CD4-positive, alpha-beta T cell (primary cell): Measurements from ENCODE around the gene KLHL24. TPM values are rescaled to one million over a fixed set of nuclear protein-coding genes. Genes with fewer than 3 reads are reported as not detected.
"Not testable (repeated sequence)": the region's sequence is repeated elsewhere in the genome, so short reads cannot be mapped to it uniquely, and the experiment has no call there.

Source experiments
- ATAC-seq: fragments of 200-7000 bp; cut with Tn5 transposase; one replicate; pipeline ENCODE4 v1.10.0; 2022; ENCODE audit warnings: mild to moderate bottlenecking; ENCODE audit not compliant: poor library complexity
- CTCF ChIA-PET: fragments of 350-600 bp; sonication (Branson Sonifier 250); formaldehyde crosslinking; loops from one replicate; lab custom pipeline; 2021; ENCODE audit warnings: antibody characterized with exemption, inconsistent platforms; lab: Charles Lee
- POLR2A ChIA-PET: fragments of 350-600 bp; sonication (Branson Sonifier 250); formaldehyde crosslinking; loops from one replicate; lab custom pipeline; 2021; ENCODE audit warnings: antibody characterized with exemption, inconsistent platforms; lab: Charles Lee
- DNase-seq, 14 experiments: peaks; one replicate each; pipeline ENCODE4 v3.0.0-alpha.2; 2013 to 2020; ENCODE audit warnings: mixed read lengths in 2 of 14
- H3K27ac ChIP-seq, 2 donors: one replicate each; pipeline versions ENCODE4 v1.5.1 to v1.7.0; 2013; ENCODE audit warnings: low read length in 2 of 2, low read depth in 1 of 2, mild to moderate bottlenecking in 1 of 2
- H3K27me3 ChIP-seq, 2 experiments: 1 replicate in 1 of 2; 2 replicates in 1 of 2; pipeline versions ENCODE4 v1.6.1 to v1.7.0; 2013; ENCODE audit warnings: low read length in 2 of 2, control low read depth in 1 of 2, mild to moderate bottlenecking in 1 of 2, moderate library complexity in 1 of 2; ENCODE audit not compliant: insufficient read depth in 2 of 2, control insufficient read depth in 1 of 2
- H3K36me3 ChIP-seq: one replicate; pipeline ENCODE4 v1.6.1; 2013; ENCODE audit warnings: low read length, control low read depth; ENCODE audit not compliant: insufficient read depth
- H3K4me1 ChIP-seq: one replicate; pipeline ENCODE4 v1.6.1; 2013; ENCODE audit warnings: low read length, control low read depth; ENCODE audit not compliant: insufficient read depth
- H3K4me3 ChIP-seq: one replicate; pipeline ENCODE4 v1.5.1; 2013; ENCODE audit warnings: mild to moderate bottlenecking, low read length, moderate library complexity
- H3K9me3 ChIP-seq, 2 experiments: 1 replicate in 1 of 2; 2 replicates in 1 of 2; pipeline versions ENCODE4 v1.6.1 to v1.7.0; 2013; ENCODE audit warnings: low read length in 2 of 2, mild to moderate bottlenecking in 2 of 2, control low read depth in 1 of 2, moderate library complexity in 1 of 2; ENCODE audit not compliant: control insufficient read depth in 1 of 2, insufficient read depth in 1 of 2
- H3K27ac Mint-ChIP-seq: one replicate; pipeline ENCODE4 v1.8.0; 2020; ENCODE audit warnings: mixed read lengths
- H3K27me3 Mint-ChIP-seq: one replicate; pipeline ENCODE4 v1.8.0; 2021; ENCODE audit warnings: mixed read lengths
- H3K36me3 Mint-ChIP-seq: one replicate; pipeline ENCODE4 v1.8.0; 2021; ENCODE audit warnings: low read depth, mixed read lengths
- H3K4me1 Mint-ChIP-seq: one replicate; pipeline ENCODE4 v1.8.0; 2021; ENCODE audit warnings: low read depth, mixed read lengths
- H3K4me3 Mint-ChIP-seq: one replicate; pipeline ENCODE4 v1.8.0; 2020; ENCODE audit warnings: mild to moderate bottlenecking, mixed read lengths
- H3K9me3 Mint-ChIP-seq: one replicate; pipeline ENCODE4 v1.8.0; 2020; ENCODE audit warnings: mixed read lengths
- intact Hi-C, 2 experiments: fragments of 100-400 bp; cut with DNase I in 1 of 2; cut with micrococcal nuclease in 1 of 2; formaldehyde crosslinking; loops; one replicate each; pipeline versions ENCODE4 v1.15.1 to v1.9.0; 2023 to 2025; cut with DNase I, micrococcal nuclease
- total RNA-seq, 174 experiments: library from RNA in 2 of 174; stranded (reverse) in 2 of 174; gene quantifications; one replicate each; pipeline ENCODE4 v1.2.3 and lab custom pipeline; 2021 to 2026
- TF ChIP-seq, protein P1 (sequence below): fragments of 200-600 bp; IDR thresholded peaks from one replicate; pipeline ENCODE4 v1.8.0; 2022; ENCODE audit warnings: antibody characterized with exemption, mild to moderate bottlenecking

KLHL24 gene
- total RNA-seq, 2 experiments from 2014 or later: 190 to 191 TPM

DNA sequence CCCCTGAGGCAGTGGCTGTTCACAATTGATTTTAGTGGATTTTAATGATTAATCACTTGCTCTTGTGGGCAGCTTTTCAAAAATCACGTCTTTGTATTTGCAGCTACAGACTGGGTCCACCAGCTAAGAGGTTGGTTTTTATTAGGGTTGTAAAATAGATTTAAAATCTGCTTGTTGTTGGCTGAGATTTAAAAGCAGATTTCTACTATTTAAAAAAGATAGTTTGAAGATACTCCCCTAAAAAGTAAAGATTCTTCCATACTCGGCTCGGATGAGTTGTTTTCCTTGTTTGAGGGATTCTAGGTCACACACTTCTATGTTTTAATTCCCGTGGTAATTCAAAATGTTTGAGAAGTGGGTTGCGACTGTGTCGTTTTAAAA lies 1.7 kb downstream of the KLHL24 start:
- ChIA-PET CTCF (interaction anchor here (1.0 to 1.4 kb wide), 3 partner anchors 11 to 121 kb away, joined by 3 to 5 read pairs (median 3); no protein-coding TSS in a partner anchor), POLR2A (interaction anchor here (0.6 to 3.3 kb wide), 25 partner anchors 9 to 538 kb away, joined by 3 to 104 read pairs (median 6); partner anchors contain the start of genes KLHL6, MCCC1, MCF2L2 and YEATS2)
- intact Hi-C loops: loop anchor here (2.0 to 10.0 kb wide), 8 partner anchors 60 to 842 kb away; partner anchors contain the start of genes ABCF3 (in 1 of the 2), ATP11B (in 1 of the 2), KLHL6 (in 1 of the 2) and PARL (in 1 of the 2)
- Mint-ChIP-seq H3K4me3 (peak overlapping the region; percentile 100), H3K27me3 (no peaks in the 10 kb centered on the region), H3K4me1 (peaks cover 50% of the 10 kb centered on the region), H3K9me3 (no peaks in the 10 kb centered on the region), H3K36me3 (peaks cover 13% of the 10 kb centered on the region), H3K27ac (peak overlapping the region; percentile 98)
- peaks cover 29% of the 10 kb centered on the region for H3K4me1 ChIP-seq
- H3K4me3 ChIP-seq: peak overlapping the region; percentile 96
- DNase-seq (no peak), ATAC-seq (no peak)
- no peaks in the 10 kb centered on the region for H3K27me3 ChIP-seq
- peak overlapping the region; percentile 77 to 99 for H3K27ac ChIP-seq
- TF ChIP-seq, protein P1, sequence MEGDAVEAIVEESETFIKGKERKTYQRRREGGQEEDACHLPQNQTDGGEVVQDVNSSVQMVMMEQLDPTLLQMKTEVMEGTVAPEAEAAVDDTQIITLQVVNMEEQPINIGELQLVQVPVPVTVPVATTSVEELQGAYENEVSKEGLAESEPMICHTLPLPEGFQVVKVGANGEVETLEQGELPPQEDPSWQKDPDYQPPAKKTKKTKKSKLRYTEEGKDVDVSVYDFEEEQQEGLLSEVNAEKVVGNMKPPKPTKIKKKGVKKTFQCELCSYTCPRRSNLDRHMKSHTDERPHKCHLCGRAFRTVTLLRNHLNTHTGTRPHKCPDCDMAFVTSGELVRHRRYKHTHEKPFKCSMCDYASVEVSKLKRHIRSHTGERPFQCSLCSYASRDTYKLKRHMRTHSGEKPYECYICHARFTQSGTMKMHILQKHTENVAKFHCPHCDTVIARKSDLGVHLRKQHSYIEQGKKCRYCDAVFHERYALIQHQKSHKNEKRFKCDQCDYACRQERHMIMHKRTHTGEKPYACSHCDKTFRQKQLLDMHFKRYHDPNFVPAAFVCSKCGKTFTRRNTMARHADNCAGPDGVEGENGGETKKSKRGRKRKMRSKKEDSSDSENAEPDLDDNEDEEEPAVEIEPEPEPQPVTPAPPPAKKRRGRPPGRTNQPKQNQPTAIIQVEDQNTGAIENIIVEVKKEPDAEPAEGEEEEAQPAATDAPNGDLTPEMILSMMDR: no peak
- no peaks in the 10 kb centered on the region for H3K36me3 ChIP-seq
- H3K9me3 ChIP-seq: no peaks in the 10 kb centered on the region

DNA sequence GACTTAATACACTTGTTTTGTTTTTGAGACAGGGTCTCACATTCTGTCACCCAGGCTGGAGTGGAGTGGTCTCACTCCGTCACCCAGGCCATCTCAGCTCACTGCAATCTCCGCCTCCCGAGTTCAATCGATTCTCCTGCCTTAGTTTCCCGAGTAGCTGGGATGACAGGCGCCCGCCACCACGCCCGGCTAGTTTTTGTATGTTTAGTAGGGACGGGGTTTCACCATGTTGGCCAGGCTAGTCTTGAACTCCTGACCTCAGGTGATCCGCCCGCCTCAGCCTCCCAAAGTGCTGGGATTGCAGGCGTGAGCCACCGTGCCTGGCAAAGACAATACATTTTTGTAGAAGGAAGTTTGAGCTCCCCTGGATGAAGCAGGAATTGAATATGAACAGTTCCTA lies 2.2 kb downstream of the KLHL24 start:
- peak in 1 of 14 experiments; percentile 25 for DNase-seq
- H3K27ac ChIP-seq: peak overlapping the region; percentile 77 to 99
- peaks cover 17% of the 10 kb centered on the region for H3K36me3 Mint-ChIP-seq
- not testable (repeated sequence) for H3K36me3 ChIP-seq, ATAC-seq, H3K4me3 ChIP-seq, H3K9me3 Mint-ChIP-seq, H3K9me3 ChIP-seq, H3K27me3 Mint-ChIP-seq, H3K27me3 ChIP-seq
- POLR2A ChIA-PET: interaction anchor here (0.7 to 3.3 kb wide), 7 partner anchors 35 to 152 kb away, joined by 3 to 104 read pairs (median 9); partner anchors contain the start of genes KLHL6 and YEATS2
- peaks cover 54% of the 10 kb centered on the region for H3K4me1 Mint-ChIP-seq
- H3K4me1 ChIP-seq: peaks cover 29% of the 10 kb centered on the region
- intact Hi-C loops: loop anchor here (2.0 to 10.0 kb wide), 8 partner anchors 59 to 843 kb away; partner anchors contain the start of genes ABCF3 (in 1 of the 2), ATP11B (in 1 of the 2), KLHL6 (in 1 of the 2) and PARL (in 1 of the 2)
- peak overlapping the region; percentile 100 for H3K4me3 Mint-ChIP-seq
- CTCF ChIA-PET: interaction anchor here (1.0 to 1.4 kb wide), 3 partner anchors 12 to 121 kb away, joined by 3 to 5 read pairs (median 3); no protein-coding TSS in a partner anchor
- H3K27ac Mint-ChIP-seq: peak overlapping the region; percentile 98

DNA sequence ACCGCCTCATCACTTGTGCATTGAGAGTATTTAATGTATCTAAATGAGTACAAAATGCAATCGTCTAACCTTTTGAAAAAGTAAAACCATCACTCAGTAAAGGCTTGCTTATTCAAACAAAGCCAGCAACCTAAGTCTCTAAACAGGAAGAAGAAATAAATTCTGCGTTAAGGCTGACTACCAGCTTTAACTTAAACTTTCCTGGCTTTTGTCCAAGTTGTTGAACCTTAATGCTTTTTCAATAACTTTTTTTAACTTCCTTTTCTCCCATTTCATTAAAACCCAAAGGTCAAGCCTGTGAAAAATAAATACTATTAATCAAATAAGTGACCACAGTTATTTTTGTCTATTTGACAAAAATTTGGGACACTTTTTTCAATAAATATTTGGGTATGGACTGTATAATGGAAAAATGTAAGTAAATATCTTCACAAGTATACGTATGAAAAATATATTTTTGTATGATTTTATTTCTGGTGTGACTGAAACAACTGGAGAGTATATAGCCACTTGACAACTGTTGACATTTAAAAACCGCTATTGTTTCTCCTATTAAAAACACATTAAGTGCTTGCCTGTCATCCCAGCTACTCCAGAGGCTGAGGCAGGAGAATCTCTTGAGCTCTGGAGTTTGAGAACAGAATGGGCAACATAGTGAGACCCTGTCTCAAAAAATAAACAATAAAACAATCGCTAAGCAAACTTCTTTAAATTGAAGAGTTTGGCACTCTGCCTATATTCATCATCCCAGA lies 2.9 kb downstream of the KLHL24 start:
- POLR2A ChIA-PET: interaction anchor here (0.6 to 3.0 kb wide), 3 partner anchors 21 to 59 kb away, joined by 3 to 9 read pairs (median 4); partner anchors contain the start of gene YEATS2
- no peak overlapping the region for H3K4me3 ChIP-seq
- CTCF ChIA-PET: interaction anchor here (1.3 kb wide), 1 partner anchor 66 kb away, joined by 3 read pairs; no protein-coding TSS in a partner anchor
- peak overlapping the region; percentile 100 for H3K4me3 Mint-ChIP-seq
- DNase-seq: peak in 1 of 14 experiments; percentile 19
- H3K9me3 ChIP-seq: no peaks in the 10 kb centered on the region
- H3K4me1 Mint-ChIP-seq: peaks cover 54% of the 10 kb centered on the region
- H3K27ac ChIP-seq: no peak overlapping the region
- ATAC-seq: no peak
- H3K36me3 ChIP-seq: no peaks in the 10 kb centered on the region
- H3K4me1 ChIP-seq: peaks cover 29% of the 10 kb centered on the region
- intact Hi-C loops: loop anchor here in 1 of 2 experiments (5.0 to 10.0 kb wide), 5 partner anchors 123 to 843 kb away; partner anchors contain the start of genes ABCF3, ATP11B and PARL
- no peaks in the 10 kb centered on the region for H3K9me3 Mint-ChIP-seq
- no peaks in the 10 kb centered on the region for H3K27me3 Mint-ChIP-seq
- peaks cover 22% of the 10 kb centered on the region for H3K36me3 Mint-ChIP-seq
- peak overlapping the region; percentile 98 for H3K27ac Mint-ChIP-seq
- no peaks in the 10 kb centered on the region for H3K27me3 ChIP-seq
- TF ChIP-seq, protein P1: no peak

DNA sequence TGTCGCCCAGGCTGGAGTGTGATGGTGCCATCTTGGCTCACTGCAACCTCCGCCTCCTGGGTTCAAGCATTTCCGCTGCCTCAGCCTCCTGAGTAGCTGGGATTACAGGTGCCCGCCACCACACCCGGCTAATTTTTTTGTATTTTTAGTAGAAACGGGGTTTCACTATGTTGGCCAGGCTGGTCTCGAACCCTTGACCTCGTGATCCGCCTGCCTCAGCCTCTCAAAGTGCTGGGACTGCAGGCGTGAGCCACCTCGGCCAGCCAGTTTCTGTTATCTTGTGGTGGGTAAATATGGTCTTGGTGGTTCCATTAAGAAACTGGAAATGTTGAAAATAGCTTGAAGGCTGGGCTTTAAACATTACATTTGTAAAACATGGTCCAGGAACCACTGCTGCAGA lies 5.2 kb downstream of the KLHL24 start:
- intact Hi-C loops, H3K27ac ChIP-seq, H3K4me3 Mint-ChIP-seq, H3K36me3 ChIP-seq, H3K9me3 ChIP-seq, H3K9me3 Mint-ChIP-seq, H3K27ac Mint-ChIP-seq, ATAC-seq, H3K27me3 Mint-ChIP-seq, CTCF ChIA-PET, H3K27me3 ChIP-seq, DNase-seq, H3K4me3 ChIP-seq: not testable (repeated sequence)
- H3K4me1 Mint-ChIP-seq: peaks cover 61% of the 10 kb centered on the region
- POLR2A ChIA-PET: interaction anchor here (0.6 to 3.0 kb wide), 3 partner anchors 34 to 783 kb away, joined by 3 to 9 read pairs (median 3); partner anchors contain the start of gene YEATS2
- peaks cover 20% of the 10 kb centered on the region for H3K4me1 ChIP-seq
- peaks cover 45% of the 10 kb centered on the region for H3K36me3 Mint-ChIP-seq
